Osteocyte (in vitro differentiated cells): Measurements from ENCODE around the gene NAPB. TPM values are rescaled to one million over a fixed set of nuclear protein-coding genes. Genes with fewer than 3 reads are reported as not detected.

ENCODE experiments used
- DNase-seq: peaks from one replicate; pipeline ENCODE4 v3.0.0; 2021; ENCODE audit warnings: mixed read lengths; ENCODE audit not compliant: unreplicated experiment; ENCODE audit errors: extremely low spot score
- H3K27ac Mint-ChIP-seq: one replicate; pipeline ENCODE4 v1.8.0; 2021; ENCODE audit warnings: mild to moderate bottlenecking, mixed read lengths; ENCODE audit not compliant: unreplicated experiment
- H3K27me3 Mint-ChIP-seq: one replicate; pipeline ENCODE4 v1.8.0; 2021; ENCODE audit warnings: mixed read lengths; ENCODE audit not compliant: unreplicated experiment
- H3K36me3 Mint-ChIP-seq: one replicate; pipeline ENCODE4 v1.8.0; 2021; ENCODE audit warnings: mixed read lengths; ENCODE audit not compliant: unreplicated experiment
- H3K4me1 Mint-ChIP-seq: one replicate; pipeline ENCODE4 v1.8.0; 2021; ENCODE audit warnings: mixed read lengths; ENCODE audit not compliant: unreplicated experiment
- H3K4me3 Mint-ChIP-seq: one replicate; pipeline ENCODE4 v1.8.0; 2021; ENCODE audit warnings: mild to moderate bottlenecking, moderate library complexity, mixed read lengths; ENCODE audit not compliant: unreplicated experiment
- H3K9me3 Mint-ChIP-seq: one replicate; pipeline ENCODE4 v1.8.0; 2021; ENCODE audit warnings: mixed read lengths; ENCODE audit not compliant: unreplicated experiment
- total RNA-seq: library from RNA; stranded (reverse); gene quantifications from 2 replicates; pipeline ENCODE4 v1.2.1, GENCODE V29; 2021
- TF ChIP-seq, protein P1 (sequence below): fragments of 200-600 bp; sonication (generic); IDR thresholded peaks from 2 replicates; pipeline ENCODE4 v1.5.0; 2021; ENCODE audit warnings: antibody characterized with exemption, mild to moderate bottlenecking, moderate library complexity

NAPB gene
- total RNA-seq, 1 donor from 2014 or later = 10.5 TPM

DNA sequence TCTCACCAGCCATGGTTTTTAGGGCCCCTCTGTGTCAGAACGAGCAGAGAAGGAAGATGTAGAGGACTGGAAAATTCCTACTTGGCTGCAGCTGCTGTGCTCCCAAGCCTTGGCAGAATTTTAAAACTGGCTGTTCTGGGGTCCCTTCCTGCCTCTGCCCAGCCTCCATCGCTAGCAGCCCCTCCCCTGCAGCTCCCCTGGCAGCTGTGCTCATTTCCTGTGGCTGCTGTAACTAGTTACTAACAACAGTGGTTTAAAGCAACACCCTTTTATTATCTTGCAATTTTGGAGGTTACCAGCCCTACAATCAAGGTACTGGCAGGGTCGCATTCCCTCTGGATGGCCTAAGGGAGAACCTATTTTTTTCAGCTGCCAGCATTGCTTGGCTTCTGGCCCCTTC is 35.1 kb upstream of the NAPB start:
- TF ChIP-seq, protein P1, sequence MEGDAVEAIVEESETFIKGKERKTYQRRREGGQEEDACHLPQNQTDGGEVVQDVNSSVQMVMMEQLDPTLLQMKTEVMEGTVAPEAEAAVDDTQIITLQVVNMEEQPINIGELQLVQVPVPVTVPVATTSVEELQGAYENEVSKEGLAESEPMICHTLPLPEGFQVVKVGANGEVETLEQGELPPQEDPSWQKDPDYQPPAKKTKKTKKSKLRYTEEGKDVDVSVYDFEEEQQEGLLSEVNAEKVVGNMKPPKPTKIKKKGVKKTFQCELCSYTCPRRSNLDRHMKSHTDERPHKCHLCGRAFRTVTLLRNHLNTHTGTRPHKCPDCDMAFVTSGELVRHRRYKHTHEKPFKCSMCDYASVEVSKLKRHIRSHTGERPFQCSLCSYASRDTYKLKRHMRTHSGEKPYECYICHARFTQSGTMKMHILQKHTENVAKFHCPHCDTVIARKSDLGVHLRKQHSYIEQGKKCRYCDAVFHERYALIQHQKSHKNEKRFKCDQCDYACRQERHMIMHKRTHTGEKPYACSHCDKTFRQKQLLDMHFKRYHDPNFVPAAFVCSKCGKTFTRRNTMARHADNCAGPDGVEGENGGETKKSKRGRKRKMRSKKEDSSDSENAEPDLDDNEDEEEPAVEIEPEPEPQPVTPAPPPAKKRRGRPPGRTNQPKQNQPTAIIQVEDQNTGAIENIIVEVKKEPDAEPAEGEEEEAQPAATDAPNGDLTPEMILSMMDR = no peak
- H3K9me3 Mint-ChIP-seq = no peaks in the 10 kb centered on the region

DNA sequence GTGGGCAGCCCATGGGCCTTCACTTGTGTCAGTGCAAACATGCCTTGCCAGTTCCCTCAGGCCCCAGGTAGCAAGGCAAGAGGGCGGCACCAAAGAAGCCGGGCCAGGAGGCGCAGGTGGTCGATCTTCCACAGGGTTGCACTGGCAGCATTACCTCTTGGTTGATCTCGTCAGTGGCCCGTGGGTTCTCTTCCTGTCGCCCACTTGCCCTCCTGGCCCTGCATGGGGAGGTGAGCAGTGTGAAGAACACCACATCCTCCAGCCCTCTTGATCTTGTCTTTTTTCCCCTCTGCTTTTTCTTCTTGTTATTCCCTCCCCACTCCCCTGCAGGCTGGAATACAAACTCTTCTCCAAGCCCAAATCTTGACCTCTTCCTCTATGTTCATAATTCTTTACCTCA is 34.4 kb upstream of the NAPB start:
- H3K36me3 Mint-ChIP-seq = no peaks in the 10 kb centered on the region
- H3K27ac Mint-ChIP-seq = no peak overlapping the region
- TF ChIP-seq, protein P1 = no peak
- no peaks in the 10 kb centered on the region for H3K9me3 Mint-ChIP-seq
- no peaks in the 10 kb centered on the region for H3K4me1 Mint-ChIP-seq
- H3K27me3 Mint-ChIP-seq = peaks cover 21% of the 10 kb centered on the region
- H3K4me3 Mint-ChIP-seq = no peak overlapping the region
- peak; percentile 77 for DNase-seq

More for the DNA sequence above, 35.1 kb upstream of the NAPB start:
- H3K27ac Mint-ChIP-seq = no peak overlapping the region
- H3K4me1 Mint-ChIP-seq = no peaks in the 10 kb centered on the region
- no peak for DNase-seq
- H3K4me3 Mint-ChIP-seq = no peak overlapping the region
- no peaks in the 10 kb centered on the region for H3K36me3 Mint-ChIP-seq
- peaks cover 26% of the 10 kb centered on the region for H3K27me3 Mint-ChIP-seq

DNA sequence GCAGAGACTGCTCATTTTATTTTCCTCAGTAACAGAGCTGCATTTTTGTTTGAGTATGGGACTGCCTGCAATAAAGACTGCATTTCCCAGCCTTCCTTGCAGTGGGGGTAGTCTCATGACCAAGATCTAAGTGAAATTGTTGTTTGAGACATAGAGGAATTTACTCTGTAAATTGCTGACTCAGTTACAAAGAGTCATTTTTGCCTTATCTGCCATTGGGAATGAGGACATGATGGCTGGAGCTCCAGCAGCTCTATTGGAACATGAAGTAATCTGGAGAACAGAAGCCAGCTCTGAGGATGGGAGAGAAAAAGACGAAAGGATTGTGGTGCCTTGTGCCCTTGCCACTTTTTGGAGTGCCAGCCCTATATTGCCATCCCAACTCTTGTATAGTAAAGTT is 33.5 kb upstream of the NAPB start:
- DNase-seq = no peak
- no peaks in the 10 kb centered on the region for H3K9me3 Mint-ChIP-seq
- no peaks in the 10 kb centered on the region for H3K36me3 Mint-ChIP-seq
- TF ChIP-seq, protein P1 = no peak
- H3K4me1 Mint-ChIP-seq = no peaks in the 10 kb centered on the region
- no peak overlapping the region for H3K4me3 Mint-ChIP-seq
- H3K27me3 Mint-ChIP-seq = peaks cover 14% of the 10 kb centered on the region
- H3K27ac Mint-ChIP-seq = no peak overlapping the region

DNA sequence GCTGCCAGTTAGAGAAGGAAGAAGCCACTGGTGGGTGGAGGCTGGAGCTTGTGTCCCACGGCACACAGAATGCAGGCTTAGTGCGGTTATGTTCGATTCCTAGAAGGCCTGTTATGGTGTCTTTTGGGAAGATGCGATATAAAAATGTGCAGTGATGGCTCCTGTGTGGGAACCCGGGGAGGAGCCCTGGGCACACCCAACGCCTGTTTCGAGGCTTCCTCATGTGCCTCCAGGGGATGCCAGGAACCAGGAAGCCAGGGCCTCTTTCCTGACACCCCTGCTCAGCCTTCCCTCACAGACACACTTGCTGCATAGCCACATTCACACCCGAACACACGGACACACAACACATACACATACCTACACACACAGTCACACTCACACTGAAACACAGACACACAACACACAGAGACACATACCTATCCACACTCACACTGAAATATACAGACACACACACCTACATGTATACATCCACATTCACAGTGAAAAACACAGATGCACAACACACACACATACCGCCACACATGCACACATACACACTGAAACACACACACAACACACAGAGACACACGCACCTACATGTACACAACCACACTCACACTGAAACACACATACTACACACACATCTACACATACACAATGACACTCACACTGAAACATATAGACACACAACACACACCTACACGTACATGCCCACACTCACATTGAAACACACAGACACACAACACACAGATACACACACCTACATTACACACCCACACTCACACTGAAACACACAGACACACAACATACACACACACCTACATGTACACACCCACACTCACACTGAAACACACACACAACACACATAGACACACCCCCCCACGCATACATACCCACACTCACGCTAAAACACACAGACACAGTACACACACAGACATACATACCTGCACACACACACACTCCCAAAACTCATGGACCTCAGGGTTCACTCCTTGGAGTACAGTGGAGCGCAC is 32.6 kb upstream of the NAPB start:
- TF ChIP-seq, protein P1 = no peak
- Mint-ChIP-seq H3K36me3 (no peaks in the 10 kb centered on the region), H3K27me3 (peaks cover 6% of the 10 kb centered on the region), H3K4me3 (no peak overlapping the region), H3K4me1 (no peaks in the 10 kb centered on the region), H3K27ac (no peak overlapping the region), H3K9me3 (no peaks in the 10 kb centered on the region)
- peak; percentile 77 for DNase-seq

DNA sequence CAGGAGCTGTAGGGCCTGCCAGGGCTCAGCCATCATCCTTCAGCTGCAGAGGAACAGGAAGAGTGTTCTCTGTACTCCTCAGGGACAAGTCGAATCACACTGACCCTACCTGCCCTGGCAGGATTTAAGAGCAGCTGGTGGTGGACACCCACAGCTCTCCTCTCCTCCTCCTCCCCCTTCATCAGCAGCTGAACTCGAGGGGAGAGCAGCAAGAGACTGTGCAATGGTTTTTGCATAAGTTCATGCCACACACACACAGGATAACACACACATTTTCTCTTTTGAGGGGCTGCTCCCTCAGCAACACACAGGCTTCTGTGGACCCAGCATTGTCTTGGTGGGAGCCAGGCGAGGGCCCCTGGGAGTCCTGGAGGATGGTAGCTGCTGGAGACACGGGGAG is 31.5 kb upstream of the NAPB start, which contains the start of gene CST11:
TSS of gene CST11 (minus strand) at position 101 of the 400 bp plus-strand sequence. CDS start at position 36, 65 bp downstream.
- Mint-ChIP-seq H3K9me3 (no peaks in the 10 kb centered on the region), H3K36me3 (no peaks in the 10 kb centered on the region), H3K4me3 (no peak within 1 kb of the TSS), H3K4me1 (no peaks in the 10 kb centered on the region), H3K27ac (no peak within 1 kb of the TSS), H3K27me3 (peaks cover 5% of the 10 kb centered on the region)
- no peak for DNase-seq
- TF ChIP-seq, protein P1 = no peak
